ENCODE data around the gene RAB6B.

The RAB6B gene

GRCh38 chr3:133831966-133832801 is 63.5 kb downstream of the RAB6B start:
- H3K4me3 ChIP-seq (ENCODE audit: low read depth, low read length) = no peak overlapping the region
- no peaks in the 10 kb centered on the region for H3K9me3 ChIP-seq (ENCODE audit: control insufficient read depth, insufficient read depth, low read depth, low read length)
- no peak overlapping the region for H3K27ac ChIP-seq (ENCODE audit: extremely low read depth, low read depth, low read length)
- ChIA-PET POLR2A (no interaction called here), CTCF (no interaction called here)
- peaks cover 0 to 41% of the 10 kb centered on the region in 2 experiments; a peak in 1 of 3 replicates for H3K36me3 ChIP-seq (ENCODE audit: control insufficient read depth in 2 of 2, insufficient read depth in 1 of 2, low read length in 2 of 2)
- no peak for TF ChIP-seq ZNF610 (tag by site-specific recombination; IDR thresholded peaks at IDR 0.05; ENCODE audit: borderline replicate concordance)
- TF ChIP-seq, protein P1, sequence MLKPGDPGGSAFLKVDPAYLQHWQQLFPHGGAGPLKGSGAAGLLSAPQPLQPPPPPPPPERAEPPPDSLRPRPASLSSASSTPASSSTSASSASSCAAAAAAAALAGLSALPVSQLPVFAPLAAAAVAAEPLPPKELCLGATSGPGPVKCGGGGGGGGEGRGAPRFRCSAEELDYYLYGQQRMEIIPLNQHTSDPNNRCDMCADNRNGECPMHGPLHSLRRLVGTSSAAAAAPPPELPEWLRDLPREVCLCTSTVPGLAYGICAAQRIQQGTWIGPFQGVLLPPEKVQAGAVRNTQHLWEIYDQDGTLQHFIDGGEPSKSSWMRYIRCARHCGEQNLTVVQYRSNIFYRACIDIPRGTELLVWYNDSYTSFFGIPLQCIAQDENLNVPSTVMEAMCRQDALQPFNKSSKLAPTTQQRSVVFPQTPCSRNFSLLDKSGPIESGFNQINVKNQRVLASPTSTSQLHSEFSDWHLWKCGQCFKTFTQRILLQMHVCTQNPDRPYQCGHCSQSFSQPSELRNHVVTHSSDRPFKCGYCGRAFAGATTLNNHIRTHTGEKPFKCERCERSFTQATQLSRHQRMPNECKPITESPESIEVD (tag by site-specific recombination; IDR thresholded peaks at IDR 0.05) = no peak
- no peak for TF ChIP-seq SCRT1 (tag by site-specific recombination; IDR thresholded peaks at IDR 0.05; ENCODE audit: borderline replicate concordance)
- TF ChIP-seq ZNF362 (tag by site-specific recombination; IDR thresholded peaks at IDR 0.05) = no peak
- no peak for TF ChIP-seq ZNF792 (tag by site-specific recombination; IDR thresholded peaks at IDR 0.05)
- TF ChIP-seq HOXC10 (CRISPR knock-in tag; IDR thresholded peaks at IDR 0.05) = no peak
- no peak for TF ChIP-seq KLF16 (tag by site-specific recombination; IDR thresholded peaks at IDR 0.05)
- TF ChIP-seq RBAK (tag by site-specific recombination; IDR thresholded peaks at IDR 0.05) = no peak
- no peaks in the 10 kb centered on the region for H3K4me1 ChIP-seq (ENCODE audit: control insufficient read depth, insufficient read depth, low read length)

- Histone ChIP-seq H3K4me1 (ENCODE audit: control insufficient read depth, insufficient read depth, low read length) (no peaks in the 10 kb centered on the region), H3K27ac (ENCODE audit: extremely low read depth, low read depth, low read length) (no peak overlapping the region), H3K4me3 (ENCODE audit: low read depth, low read length) (no peak overlapping the region), H3K36me3 (ENCODE audit: control insufficient read depth in 2 of 2, insufficient read depth in 1 of 2, low read length in 2 of 2) (peaks cover 0 to 49% of the 10 kb centered on the region in 2 experiments; a peak in 1 of 3 replicates), H3K9me3 (ENCODE audit: control insufficient read depth, insufficient read depth, low read depth, low read length) (no peaks in the 10 kb centered on the region)
- TF ChIP-seq ZSCAN18 (tag by site-specific recombination; IDR thresholded peaks at IDR 0.05) (no peak), ZBTB10 (tag by site-specific recombination; IDR thresholded peaks at IDR 0.05) (no peak), ZNF132 (tag by site-specific recombination; IDR thresholded peaks at IDR 0.05; ENCODE audit: borderline replicate concordance) (no peak), ZNF610 (tag by site-specific recombination; IDR thresholded peaks at IDR 0.05; ENCODE audit: borderline replicate concordance) (no peak), ZNF658 (tag by site-specific recombination; IDR thresholded peaks at IDR 0.05) (no peak), ZNF302 (tag by site-specific recombination; IDR thresholded peaks at IDR 0.05; ENCODE audit: low read depth) (no peak), ZNF394 (tag by site-specific recombination; IDR thresholded peaks at IDR 0.05; ENCODE audit: borderline replicate concordance) (no peak), KLF16 (tag by site-specific recombination; IDR thresholded peaks at IDR 0.05) (no peak), ZFHX2 (tag by site-specific recombination; conservative IDR thresholded peaks at IDR 0.05) (no peak), KLF9 (tag by site-specific recombination; IDR thresholded peaks at IDR 0.05; ENCODE audit: low read depth) (no peak), ZBTB7A (tag by site-specific recombination; IDR thresholded peaks at IDR 0.05; ENCODE audit: low read depth) (no peak), ZNF138 (tag by site-specific recombination; IDR thresholded peaks at IDR 0.05; ENCODE audit: borderline replicate concordance) (no peak), ZNF274 (IDR thresholded peaks at IDR 0.05; ENCODE audit: low read length) (no peak), ZNF274 (tag by site-specific recombination; IDR thresholded peaks at IDR 0.05; ENCODE audit: borderline replicate concordance) (no peak), ZNF670 (tag by site-specific recombination; IDR thresholded peaks at IDR 0.05; ENCODE audit: low read depth) (no peak)
- TF ChIP-seq, protein P2, sequence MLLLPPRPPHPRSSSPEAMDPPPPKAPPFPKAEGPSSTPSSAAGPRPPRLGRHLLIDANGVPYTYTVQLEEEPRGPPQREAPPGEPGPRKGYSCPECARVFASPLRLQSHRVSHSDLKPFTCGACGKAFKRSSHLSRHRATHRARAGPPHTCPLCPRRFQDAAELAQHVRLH (tag by site-specific recombination; IDR thresholded peaks at IDR 0.05) = no peak
- TF ChIP-seq, protein P3, sequence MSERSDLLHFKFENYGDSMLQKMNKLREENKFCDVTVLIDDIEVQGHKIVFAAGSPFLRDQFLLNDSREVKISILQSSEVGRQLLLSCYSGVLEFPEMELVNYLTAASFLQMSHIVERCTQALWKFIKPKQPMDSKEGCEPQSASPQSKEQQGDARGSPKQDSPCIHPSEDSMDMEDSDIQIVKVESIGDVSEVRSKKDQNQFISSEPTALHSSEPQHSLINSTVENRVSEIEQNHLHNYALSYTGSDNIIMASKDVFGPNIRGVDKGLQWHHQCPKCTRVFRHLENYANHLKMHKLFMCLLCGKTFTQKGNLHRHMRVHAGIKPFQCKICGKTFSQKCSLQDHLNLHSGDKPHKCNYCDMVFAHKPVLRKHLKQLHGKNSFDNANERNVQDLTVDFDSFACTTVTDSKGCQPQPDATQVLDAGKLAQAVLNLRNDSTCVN (tag by site-specific recombination; optimal IDR thresholded peaks at IDR 0.05) = no peak
- ChIA-PET POLR2A (no interaction called here), CTCF (no interaction called here)
Measured at GRCh38 chr3:133830071-133830470, 65.6 kb downstream of the RAB6B start.

All from HEK293 (cell line).